ENCODE results near the gene RPEL1. TPM values are rescaled to one million over a fixed set of nuclear protein-coding genes. Genes with fewer than 3 reads are reported as not detected.

The RPEL1 gene
- total RNA-seq, 2 donors from 2014 or later, result not detected

- DNase-seq (no peak), ATAC-seq (no peak)
- no peaks in the 10 kb centered on the region for H3K36me3 ChIP-seq (replicated peaks in 1 of 2; ENCODE audit: insufficient read depth in 1 of 2, low read depth in 2 of 2)
- no peak overlapping the region for H3K27ac ChIP-seq
- H3K27me3 ChIP-seq, result no peaks in the 10 kb centered on the region
- WGBS, 2 donors, result 59 to 77% methylated on average over 4 of the region's 4 CpGs
- intact Hi-C loops (cut with DNase I), result no loop called here
- H3K9me3 ChIP-seq, result no peaks in the 10 kb centered on the region
- H3K4me3 ChIP-seq, result no peak overlapping the region
- TF ChIP-seq CTCF (IDR thresholded peaks at IDR 0.05), result no peak
- no peaks in the 10 kb centered on the region for H3K4me1 ChIP-seq
These were observed 45.9 kb downstream of the RPEL1 start for GRCh38 chr10:103291588-103291987.

GRCh38 chr10:103295374-103296015, 49.8 kb downstream of the RPEL1 start:
- Histone ChIP-seq H3K4me1 (no peaks in the 10 kb centered on the region), H3K27ac (no peak overlapping the region), H3K9me3 (no peaks in the 10 kb centered on the region), H3K27me3 (no peaks in the 10 kb centered on the region), H3K36me3 (replicated peaks in 1 of 2; ENCODE audit: insufficient read depth in 1 of 2, low read depth in 2 of 2) (no peaks in the 10 kb centered on the region), H3K4me3 (no peak overlapping the region)
- intact Hi-C loops (cut with DNase I), result no loop called here
- ATAC-seq, result no peak
- TF ChIP-seq POLR2A (IDR thresholded peaks at IDR 0.05) (no peak), CTCF (IDR thresholded peaks at IDR 0.05) (no peak)
- 70 to 75% methylated on average over 2 of the region's 2 CpGs for WGBS, 2 donors
- DNase-seq, result no peak

Other genes with a start within 250 kb of the RPEL1 start
- 10 to 100 TPM; 32.0 to 43.1 TPM for gene NT5C2, start 52.6 kb upstream of the RPEL1 start, total RNA-seq
- 1 to 10 TPM; 2.3 to 4.7 TPM for gene INA, start 31.3 kb downstream of the RPEL1 start, total RNA-seq
- 10 to 100 TPM in 1 of 2 donors, 1 to 10 TPM in 1; 9.6 to 37.9 TPM for gene PCGF6, start 105.3 kb downstream of the RPEL1 start, total RNA-seq
- 1 to 10 TPM; 2.0 to 5.7 TPM for gene TAF5, start 122.1 kb downstream of the RPEL1 start, total RNA-seq
- 10 to 100 TPM; 75.5 to 85.6 TPM for gene ATP5MK, start 150.6 kb downstream of the RPEL1 start, total RNA-seq
- 10 to 100 TPM; 13.0 to 32.0 TPM for gene PDCD11, start 150.7 kb downstream of the RPEL1 start, total RNA-seq
- gene CALHM2, start 206.5 kb downstream of the RPEL1 start, total RNA-seq, result 10 to 100 TPM; 11.4 to 17.8 TPM
- gene CALHM1, start 213.0 kb downstream of the RPEL1 start, total RNA-seq, result not detected
- gene CALHM3, start 233.4 kb downstream of the RPEL1 start, total RNA-seq, result under 1 TPM in 1 of 2 donors, not detected in 1; 0.52 TPM
- gene NEURL1, start 247.8 kb downstream of the RPEL1 start, total RNA-seq, result 10 to 100 TPM; 25.1 to 25.7 TPM